ENCODE results near the gene PPP1R13B. TPM values are rescaled to one million over a fixed set of nuclear protein-coding genes. Genes with fewer than 3 reads are reported as not detected.
"Not testable (repeated sequence)": the region's sequence is repeated elsewhere in the genome, so short reads cannot be mapped to it uniquely, and the experiment has no call there.

Gene PPP1R13B
- polyA plus RNA-seq, 4 donors, result 26.0 to 41.4 (median 33.3) TPM

- no peak for DNase-seq (ENCODE audit: low read depth in 4 of 4, low spot score in 2 of 4)
These were observed 41.7 kb downstream of the PPP1R13B start for GRCh38 chr14:103805708-103806107.

GRCh38 chr14:103803661-103804060, 43.7 kb downstream of the PPP1R13B start:
- no peak for DNase-seq (ENCODE audit: low read depth in 4 of 4, low spot score in 2 of 4)

- no peak for DNase-seq (ENCODE audit: low read depth in 4 of 4, low spot score in 2 of 4)
These were observed 45.0 kb downstream of the PPP1R13B start for GRCh38 chr14:103802356-103802755.

GRCh38 chr14:103801459-103801858, 45.9 kb downstream of the PPP1R13B start:
- DNase-seq (ENCODE audit: low read depth in 4 of 4, low spot score in 2 of 4), result no peak

GRCh38 chr14:103793192-103793591, 54.2 kb downstream of the PPP1R13B start:
- DNase-seq (ENCODE audit: low read depth in 4 of 4, low spot score in 2 of 4), result not testable (repeated sequence)

- DNase-seq (ENCODE audit: low read depth in 4 of 4, low spot score in 2 of 4), result no peak
These were observed 59.3 kb downstream of the PPP1R13B start for GRCh38 chr14:103788086-103788485.

GRCh38 chr14:103782376-103782775, 65.0 kb downstream of the PPP1R13B start:
- no peak for DNase-seq (ENCODE audit: low read depth in 4 of 4, low spot score in 2 of 4)

- DNase-seq (ENCODE audit: low read depth in 4 of 4, low spot score in 2 of 4), result not testable (repeated sequence)
These were observed 71.1 kb downstream of the PPP1R13B start for GRCh38 chr14:103776319-103776718.

GRCh38 chr14:103775506-103775905, 71.9 kb downstream of the PPP1R13B start:
- DNase-seq (ENCODE audit: low read depth in 4 of 4, low spot score in 2 of 4), result no peak

GRCh38 chr14:103773521-103773920, 73.9 kb downstream of the PPP1R13B start:
- DNase-seq (ENCODE audit: low read depth in 4 of 4, low spot score in 2 of 4), result no peak

GRCh38 chr14:103772078-103772712, 75.2 kb downstream of the PPP1R13B start:
- no peak for DNase-seq (ENCODE audit: low read depth in 4 of 4, low spot score in 2 of 4)

GRCh38 chr14:103770902-103771301, 76.5 kb downstream of the PPP1R13B start:
- no peak for DNase-seq (ENCODE audit: low read depth in 4 of 4, low spot score in 2 of 4)

GRCh38 chr14:103770500-103770899, 76.9 kb downstream of the PPP1R13B start:
- no peak for DNase-seq (ENCODE audit: low read depth in 4 of 4, low spot score in 2 of 4)

GRCh38 chr14:103767336-103767894, 80.0 kb downstream of the PPP1R13B start:
- DNase-seq (ENCODE audit: low read depth in 4 of 4, low spot score in 2 of 4), result no peak

GRCh38 chr14:103765526-103765925, 81.8 kb downstream of the PPP1R13B start:
- no peak for DNase-seq (ENCODE audit: low read depth in 4 of 4, low spot score in 2 of 4)

GRCh38 chr14:103763730-103764488, 83.5 kb downstream of the PPP1R13B start:
- no peak for DNase-seq (ENCODE audit: low read depth in 4 of 4, low spot score in 2 of 4)

GRCh38 chr14:103762541-103762940, 84.8 kb downstream of the PPP1R13B start:
- DNase-seq (ENCODE audit: low read depth in 4 of 4, low spot score in 2 of 4), result no peak

- DNase-seq (ENCODE audit: low read depth in 4 of 4, low spot score in 2 of 4), result no peak
These were observed 85.3 kb downstream of the PPP1R13B start for GRCh38 chr14:103762036-103762435.

GRCh38 chr14:103758059-103758776, 89.2 kb downstream of the PPP1R13B start:
- DNase-seq (ENCODE audit: low read depth in 4 of 4, low spot score in 2 of 4), result no peak

GRCh38 chr14:103755060-103755459, 92.3 kb downstream of the PPP1R13B start:
- DNase-seq (ENCODE audit: low read depth in 4 of 4, low spot score in 2 of 4), result no peak

- no peak for DNase-seq (ENCODE audit: low read depth in 4 of 4, low spot score in 2 of 4)
These were observed 93.6 kb downstream of the PPP1R13B start for GRCh38 chr14:103753774-103754173.

All from left renal cortex interstitium (tissue), 4 donors.